ENCODE measurements around the gene WDR27.
"Not testable (repeated sequence)": the region's sequence is repeated elsewhere in the genome, so short reads cannot be mapped to it uniquely, and the experiment has no call there.

Gene WDR27

GRCh38 chr6:169457762-169458161 is 244.1 kb downstream of the WDR27 start:
- DNase-seq, result no peak

- no peak for DNase-seq
Measured at GRCh38 chr6:169456840-169457239, 245.0 kb downstream of the WDR27 start.

GRCh38 chr6:169455470-169455869 is 246.4 kb downstream of the WDR27 start:
- DNase-seq, result no peak

DNA sequence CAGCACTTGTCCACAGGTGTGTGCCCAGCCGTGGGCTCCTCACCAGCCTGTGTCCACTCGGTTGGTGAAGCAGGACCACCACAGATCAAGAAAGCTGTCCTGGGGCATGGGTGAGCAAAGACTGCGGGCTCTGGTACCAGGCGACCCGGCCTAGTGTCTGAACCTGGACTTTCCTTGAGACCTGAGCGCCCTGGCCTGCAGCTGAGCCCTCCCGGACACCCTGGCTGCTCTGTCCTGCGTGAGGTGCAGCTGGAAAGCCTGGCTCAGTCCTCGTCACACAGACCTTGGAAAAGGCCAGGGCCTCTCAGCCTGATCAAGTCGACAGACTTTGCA is 247.0 kb downstream of the WDR27 start:
- DNase-seq, result no peak

DNA sequence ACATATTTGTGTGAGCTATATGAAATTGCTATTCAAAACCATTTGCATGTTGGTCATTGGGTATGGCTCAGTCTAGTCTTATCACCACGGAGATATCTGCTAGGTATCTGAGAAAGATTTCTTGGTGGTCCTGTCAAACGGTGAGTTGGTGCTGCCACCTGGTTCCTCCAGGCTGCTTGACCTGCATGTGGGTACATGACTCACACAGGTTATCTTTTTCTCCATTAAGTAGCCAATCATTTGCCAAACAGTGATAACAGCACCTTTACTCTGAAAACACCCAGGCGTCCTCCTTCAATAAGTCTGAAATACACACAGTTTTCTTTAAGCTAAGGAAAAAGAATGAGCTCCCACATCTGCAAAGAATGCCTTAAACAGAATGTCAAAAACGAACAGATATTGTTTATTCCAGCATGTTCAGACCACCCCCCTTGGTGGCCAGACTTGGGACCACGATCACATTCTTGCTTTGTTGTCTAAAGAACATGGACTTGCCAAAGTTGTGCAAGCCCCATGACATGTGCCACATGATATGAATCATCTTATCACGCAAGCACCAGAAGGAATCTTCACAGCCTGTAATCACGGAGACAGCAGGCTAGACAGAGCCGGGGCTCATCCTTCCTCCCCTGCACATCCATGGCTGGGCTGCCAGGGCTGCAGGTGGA is 247.5 kb downstream of the WDR27 start:
- DNase-seq, result peak; percentile 28

DNA sequence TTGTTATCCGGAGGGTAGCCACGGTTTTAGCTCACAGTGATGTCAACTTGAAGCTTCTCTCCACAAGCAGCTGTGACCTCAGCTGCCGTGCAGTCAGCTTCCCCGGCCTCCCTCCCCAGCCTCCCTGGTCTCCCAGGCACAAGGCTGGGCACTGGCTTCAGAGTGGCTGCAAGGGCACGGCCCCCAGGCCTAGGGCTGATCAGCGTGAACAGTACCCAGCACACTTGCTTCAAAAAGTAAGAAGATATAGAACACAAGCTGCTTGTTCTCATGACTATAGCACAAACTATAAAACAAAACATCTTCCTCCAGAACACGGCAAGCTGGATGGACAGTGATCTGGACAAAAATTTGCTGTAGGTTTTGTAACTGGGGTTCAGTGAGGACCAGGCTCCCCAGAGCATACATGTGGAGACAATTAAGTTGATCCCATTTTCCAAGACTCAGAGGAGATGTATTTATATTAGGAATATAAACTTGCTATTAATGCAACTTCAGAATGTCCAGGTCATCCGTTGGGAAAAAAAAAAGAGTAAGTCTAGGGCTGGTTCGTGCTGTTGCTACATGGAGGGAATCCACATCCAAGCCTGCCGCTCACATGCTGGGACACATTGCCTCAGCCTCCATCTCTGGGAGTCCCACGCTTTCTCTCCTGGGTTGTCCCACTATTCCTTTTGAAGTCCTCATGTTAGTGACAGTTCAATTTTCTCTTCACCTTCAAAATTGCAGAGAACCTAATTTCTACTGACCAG is 248.8 kb downstream of the WDR27 start:
- DNase-seq, result no peak

DNA sequence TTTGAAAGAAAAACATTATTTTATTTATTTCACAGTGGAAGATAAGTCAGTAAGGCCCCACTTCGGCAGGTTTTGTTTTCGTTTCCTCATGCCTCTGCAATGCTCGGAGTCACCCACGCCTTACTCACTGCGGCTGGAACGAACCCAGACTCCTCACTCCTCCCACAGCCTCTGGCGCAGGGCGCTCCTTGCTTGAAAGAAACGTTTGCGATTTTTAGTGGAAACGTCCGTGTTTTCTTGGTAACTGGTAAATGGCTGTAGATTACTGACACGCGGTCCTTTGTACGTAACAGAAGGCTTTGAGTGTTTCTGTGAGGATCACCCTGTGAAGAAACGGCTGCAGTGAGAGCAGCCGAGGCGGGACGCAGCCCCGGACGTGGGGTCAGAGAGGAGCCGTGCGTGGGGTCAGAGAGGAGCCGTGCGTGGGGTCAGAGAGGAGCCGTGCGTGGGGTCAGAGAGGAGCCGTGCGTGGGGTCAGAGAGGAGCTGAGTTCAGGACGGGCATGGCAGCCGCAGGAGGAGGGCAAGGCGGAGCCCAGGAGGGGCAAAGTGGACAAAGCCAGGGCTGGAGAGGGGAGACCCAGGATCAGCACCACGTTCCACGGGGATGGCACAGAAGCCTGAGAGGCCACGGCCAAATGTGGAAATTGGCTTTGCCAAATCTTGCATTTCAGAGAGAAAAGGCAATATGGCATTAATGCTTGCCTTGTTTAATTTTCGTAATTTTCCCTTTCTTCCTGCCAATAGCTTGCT is 249.5 kb downstream of the WDR27 start:
- peak; percentile 88 for DNase-seq

DNA sequence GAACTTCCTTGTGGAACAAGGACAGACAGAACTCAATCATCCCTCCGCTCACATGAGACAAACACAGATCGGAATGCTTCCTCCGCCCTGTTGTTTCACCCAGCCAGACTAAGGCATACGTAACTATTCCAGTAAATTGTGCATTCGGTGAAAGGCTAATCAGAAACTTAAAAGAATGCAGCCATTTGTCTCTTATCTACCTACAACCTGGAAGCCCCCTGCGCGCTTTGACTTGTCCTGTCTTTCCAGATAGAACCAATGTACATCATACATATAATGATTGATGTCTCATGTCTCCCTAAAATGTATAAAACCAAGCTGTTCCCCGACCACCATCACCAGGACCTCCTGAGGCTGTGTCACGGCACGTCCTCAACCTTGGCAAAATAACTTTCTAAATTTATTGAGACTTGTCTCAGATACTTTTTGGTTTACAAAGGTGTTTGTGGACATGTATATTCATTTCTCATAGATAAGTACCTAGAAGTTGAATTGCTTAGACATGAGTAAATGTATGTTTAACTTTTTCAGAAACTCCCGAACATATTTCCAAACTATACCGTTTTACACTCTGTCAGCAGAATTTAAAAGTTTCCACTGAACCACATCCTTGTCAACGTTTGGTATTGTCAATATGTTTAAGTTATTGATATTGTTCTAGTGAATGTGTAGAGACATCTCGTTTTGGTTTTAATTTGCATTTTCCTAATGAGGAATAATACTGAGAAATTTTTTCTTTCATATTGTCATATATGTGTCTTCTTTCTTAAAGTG is 250.6 kb downstream of the WDR27 start:
- DNase-seq, result peak; percentile 31

DNA sequence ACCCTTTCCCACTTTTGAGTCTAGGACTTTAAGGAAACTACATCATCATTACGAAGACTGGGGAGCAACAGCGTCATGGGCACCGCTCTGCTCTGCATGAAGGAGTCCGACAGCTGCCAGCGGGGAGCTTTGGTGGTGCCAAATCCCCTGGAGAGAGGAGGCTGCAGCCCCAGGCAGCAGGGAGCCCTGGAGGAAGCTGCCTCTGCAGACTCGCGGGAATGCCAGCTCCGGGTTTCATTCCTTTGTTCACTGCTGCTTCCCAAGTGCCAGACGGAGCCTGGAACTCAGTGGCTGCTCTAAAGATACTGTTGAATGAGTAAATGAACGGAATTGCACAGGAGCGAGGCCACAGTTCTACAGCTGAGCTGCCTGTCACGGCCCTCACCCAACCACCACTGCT is 251.7 kb downstream of the WDR27 start:
- no peak for DNase-seq

DNA sequence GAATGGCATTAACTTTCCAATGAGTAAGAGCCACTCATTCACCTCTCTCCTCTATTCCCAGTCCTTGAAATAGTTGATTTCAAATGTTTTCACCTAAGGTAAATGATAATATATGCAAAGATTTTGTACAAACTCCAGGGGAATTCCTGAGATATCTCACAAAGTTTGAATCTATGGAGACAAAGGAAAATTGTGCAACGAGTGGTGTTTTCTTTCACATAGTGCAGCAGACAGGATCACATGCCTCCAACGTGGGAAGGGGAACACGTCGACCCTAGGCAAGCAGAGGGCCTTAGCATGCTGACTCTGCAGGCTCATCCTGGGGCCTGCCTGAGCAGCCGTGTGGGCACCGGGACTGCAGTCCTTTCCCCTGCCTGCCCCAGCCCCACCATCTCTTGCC is 252.6 kb downstream of the WDR27 start:
- DNase-seq, result no peak

GRCh38 chr6:169445661-169446581 is 255.9 kb downstream of the WDR27 start:
- DNase-seq, result no peak

DNA sequence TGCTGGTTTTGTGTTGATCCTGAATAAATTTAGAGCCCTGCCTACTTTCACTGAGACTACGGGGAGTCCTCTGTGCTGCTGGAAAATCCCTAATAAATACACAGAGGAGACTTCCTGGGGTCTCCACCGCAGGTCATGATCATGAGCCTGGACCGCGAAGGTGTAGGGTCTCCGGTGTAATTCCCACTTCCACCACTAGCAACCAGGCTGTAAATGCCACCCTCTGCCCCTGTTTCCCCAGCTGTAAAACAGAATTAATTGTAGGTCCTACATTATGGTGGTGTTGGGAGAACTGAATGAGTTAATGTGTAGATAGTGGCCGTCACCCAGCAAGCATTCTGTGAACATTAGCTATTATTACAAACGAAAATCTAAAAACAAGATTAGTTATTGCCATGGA is 256.6 kb downstream of the WDR27 start:
- DNase-seq, result no peak

- DNase-seq, result no peak
Measured at GRCh38 chr6:169441292-169441691, 260.5 kb downstream of the WDR27 start.

DNA sequence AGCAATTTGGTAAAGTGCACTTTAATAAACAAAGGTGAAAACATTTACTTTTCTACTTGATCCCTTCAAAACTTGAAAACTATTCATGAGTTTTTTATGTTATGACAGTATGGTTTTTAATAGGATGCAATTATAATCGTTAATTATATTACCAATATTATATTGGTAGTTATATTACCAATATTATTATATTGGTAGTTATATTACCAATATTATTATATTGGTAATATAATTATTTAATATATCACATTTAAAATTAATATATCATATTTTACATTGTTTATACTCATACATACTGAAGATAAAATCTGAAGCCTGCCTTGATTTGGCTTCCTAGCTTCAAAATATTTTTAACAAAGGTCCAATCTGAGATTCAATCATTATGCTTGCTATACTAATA is 262.1 kb downstream of the WDR27 start:
- DNase-seq, result no peak

DNA sequence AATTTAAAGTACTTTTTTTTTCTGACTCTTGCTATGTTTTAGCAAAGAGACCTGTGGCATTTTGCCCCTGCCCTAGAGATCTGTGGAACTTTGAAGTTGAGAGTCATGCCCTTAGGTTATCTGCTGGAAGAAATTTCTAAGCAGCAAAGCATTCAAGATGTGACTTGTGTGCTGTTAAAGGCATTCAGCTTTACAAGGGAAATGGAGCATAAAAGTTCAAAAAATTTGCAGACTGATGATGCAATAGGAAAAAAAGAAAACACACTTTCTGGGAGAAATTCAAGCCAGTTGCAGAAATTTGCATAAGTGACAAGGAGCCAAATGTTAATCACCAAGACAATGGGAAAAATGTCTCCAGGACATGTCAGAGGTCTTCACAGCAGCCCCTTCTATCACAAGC is 267.3 kb downstream of the WDR27 start:
- not testable (repeated sequence) for DNase-seq

DNA sequence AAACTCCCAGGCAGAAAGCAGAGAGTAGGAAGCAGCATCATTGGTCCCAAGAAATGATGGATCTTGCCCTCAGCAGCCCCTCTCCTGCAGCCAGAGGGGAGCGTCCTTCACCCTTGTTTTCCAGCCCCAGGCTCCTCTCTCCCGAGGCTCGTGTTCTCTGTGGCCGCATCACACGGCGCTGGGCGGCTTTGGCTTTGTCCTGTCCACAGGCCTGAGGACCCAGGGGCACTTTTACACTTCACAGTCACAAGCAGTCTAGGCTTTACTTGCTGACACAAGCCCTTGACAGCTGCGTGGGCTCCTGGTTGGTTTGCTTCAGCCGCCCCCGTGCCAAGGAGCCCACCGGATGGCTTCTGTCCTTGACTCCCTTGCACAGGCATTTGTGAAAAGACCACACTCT is 272.8 kb downstream of the WDR27 start:
- DNase-seq, result no peak

DNA sequence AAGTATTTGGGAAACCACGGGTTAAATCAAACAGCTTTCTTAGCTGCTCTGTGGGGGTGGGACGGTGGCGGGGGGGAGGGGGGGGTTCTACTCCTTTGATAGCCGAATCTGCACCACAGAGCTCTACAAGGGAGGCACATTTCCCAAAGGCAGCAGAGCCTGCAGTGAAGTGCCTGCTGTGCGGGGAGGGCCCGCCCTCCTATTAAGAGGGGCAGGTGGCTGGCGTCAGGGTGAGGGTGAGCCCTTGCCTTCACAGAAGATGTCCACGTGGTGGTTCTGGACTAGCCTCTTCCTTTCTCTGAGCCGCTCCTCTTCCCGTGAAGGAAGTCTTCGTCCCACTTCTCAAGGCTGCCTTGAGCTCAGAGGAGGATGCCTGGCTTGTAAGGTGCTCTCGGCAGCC is 273.3 kb downstream of the WDR27 start:
- no peak for DNase-seq

GRCh38 chr6:169427856-169428255 is 274.0 kb downstream of the WDR27 start:
- DNase-seq, result peak; percentile 49

DNA sequence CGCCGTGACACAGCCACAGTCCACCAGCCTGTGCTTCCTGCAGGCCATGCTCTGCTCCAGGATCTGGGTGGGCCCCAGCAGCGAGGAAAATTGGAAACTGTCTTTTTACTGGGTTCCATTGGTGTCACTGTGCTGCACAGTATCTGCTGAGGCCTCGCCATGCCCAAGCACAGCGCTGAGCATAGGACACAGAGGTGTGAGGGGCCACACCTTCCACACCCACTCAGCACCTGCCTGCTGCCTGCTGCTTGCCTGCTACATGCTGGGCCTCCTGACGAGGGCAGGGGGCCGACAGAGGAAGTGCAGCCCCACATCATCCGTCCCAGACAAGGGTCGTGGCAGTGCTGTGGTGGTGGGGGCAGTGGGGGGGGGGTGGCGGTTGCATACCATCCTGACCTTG is 275.2 kb downstream of the WDR27 start:
- no peak for DNase-seq

GRCh38 chr6:169425628-169426370 is 276.0 kb downstream of the WDR27 start:
- DNase-seq, result no peak

DNA sequence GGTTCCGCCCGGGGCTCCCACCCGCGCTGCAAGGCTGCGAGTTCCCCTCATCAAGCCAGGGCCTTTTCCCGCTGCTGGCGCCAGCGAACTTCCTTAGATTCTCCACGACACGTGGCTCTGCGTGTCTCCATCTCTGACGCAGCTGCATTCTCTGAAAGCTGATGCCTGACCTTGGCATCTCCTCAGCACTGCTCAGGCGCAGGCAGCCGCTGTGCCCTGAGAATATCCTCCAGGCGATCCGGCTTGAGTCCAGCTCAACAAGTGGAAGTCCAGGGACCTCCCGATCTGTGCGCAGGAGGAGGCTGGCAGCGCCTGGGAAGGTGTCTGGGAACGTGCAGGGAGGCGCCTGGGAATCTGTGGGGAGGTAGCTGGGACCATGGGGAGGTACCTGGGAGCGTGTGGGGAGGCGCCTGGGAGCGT is 277.0 kb downstream of the WDR27 start:
- no peak for DNase-seq

Data from kidney glomerular epithelial cell (primary cell).